ENCODE results near the gene DHX8. TPM values are rescaled to one million over a fixed set of nuclear protein-coding genes. Genes with fewer than 3 reads are reported as not detected.

The DHX8 gene
- total and polyA plus RNA-seq, 10 of the 15 experiments (the other 5 are each of a cell fraction or from before 2014, with no cell fraction given): 27.6 to 50.4 (median 35.7) TPM

DNA sequence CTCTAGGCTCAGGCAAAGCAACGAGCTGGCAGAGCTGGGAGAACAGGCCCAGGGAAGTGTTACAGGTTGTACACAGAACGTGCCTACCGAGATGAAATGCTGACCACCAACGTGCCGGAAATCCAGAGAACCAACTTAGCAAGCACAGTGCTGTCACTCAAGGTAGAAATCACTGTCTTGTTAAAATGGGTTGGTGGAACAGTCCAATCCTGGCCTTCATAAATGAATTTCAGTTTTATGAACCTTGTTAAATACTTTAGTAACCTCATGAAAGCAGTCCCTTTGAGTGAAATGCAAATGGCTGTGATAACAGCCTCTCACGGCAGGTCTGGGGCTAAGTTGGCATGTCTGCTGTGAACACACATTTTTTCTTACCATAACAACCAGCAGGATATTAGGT is 33.4 kb downstream of the DHX8 start:
- Histone ChIP-seq H2AFZ (ENCODE audit: control insufficient read depth, low read depth, low read length) (peak overlapping the region; percentile 54), H3K27me3 (replicated peaks in 1 of 2; ENCODE audit: control insufficient read depth in 2 of 2, insufficient read depth in 2 of 2, low read length in 1 of 2) (no peaks in the 10 kb centered on the region), H3K27ac (ENCODE audit: control insufficient read depth, insufficient read depth) (peak overlapping the region; percentile 91), H3K4me2 (ENCODE audit: control insufficient read depth, insufficient read depth) (peak overlapping the region; percentile 85), H3K4me3 (0 out of 2 replicates have a peak overlapping the region, but pooled peaks have one; percentile 4), H3K4me1 (ENCODE audit: control insufficient read depth, insufficient read depth, low read length) (peaks cover 20% of the 10 kb centered on the region), H3K36me3 (ENCODE audit: control insufficient read depth in 2 of 2, insufficient read depth in 2 of 2, low read length in 1 of 2) (peaks cover 18 to 29% of the 10 kb centered on the region in 2 experiments), H3K9me3 (replicated peaks; ENCODE audit: control insufficient read depth, insufficient read depth, low read length) (no peaks in the 10 kb centered on the region), H4K20me1 (ENCODE audit: control insufficient read depth, insufficient read depth) (no peaks in the 10 kb centered on the region), H3K79me2 (ENCODE audit: control insufficient read depth, insufficient read depth, low read length) (no peaks in the 10 kb centered on the region), H3K9ac (ENCODE audit: control insufficient read depth, insufficient read depth, low read length) (peak overlapping the region; percentile 59)
- ChIA-PET CTCF (interaction anchor here (1.0 to 5.5 kb wide), 7 partner anchors 12 to 156 kb away, joined by 3 to 108 read pairs (median 5); partner anchors contain the start of gene DHX8), RAD21 (ENCODE audit: unreplicated experiment) (interaction anchor here (0.9 to 2.9 kb wide), 9 partner anchors 31 to 156 kb away, joined by 3 to 47 read pairs (median 4); partner anchors contain the start of gene DHX8), SMC1A (ENCODE audit: uncharacterized antibody, unreplicated experiment) (interaction anchor here (1.1 to 8.1 kb wide), 9 partner anchors 24 to 157 kb away, joined by 3 to 118 read pairs (median 4); partner anchors contain the start of gene MEOX1), POLR2A (interaction anchor here (1.3 to 1.4 kb wide), 3 partner anchors 9 to 57 kb away, joined by 4 to 5 read pairs (median 4); partner anchors contain the start of gene ETV4)
- DNase-seq (ENCODE audit: low read depth, low spot score): peak; percentile 61
- 3% methylated on average over 6 of the region's 6 CpGs for WGBS (ENCODE audit: insufficient coverage, insufficient replicate concordance, low lambda C conversion rate, missing lambda C conversion rate)
- no TSS peak for BruUV-seq (replicated peaks)
- FAIRE-seq: no peak
- intact Hi-C loops (cut with micrococcal nuclease; ENCODE audit: unreplicated experiment): loop anchor here (2.0 to 5.0 kb wide), 2 partner anchors 156 to 260 kb away; partner anchors contain the start of gene DUSP3
- in situ Hi-C loops (cut with MboI): no loop called here
- peak; percentile 74 for ATAC-seq
- TF ChIP-seq, protein P1, sequence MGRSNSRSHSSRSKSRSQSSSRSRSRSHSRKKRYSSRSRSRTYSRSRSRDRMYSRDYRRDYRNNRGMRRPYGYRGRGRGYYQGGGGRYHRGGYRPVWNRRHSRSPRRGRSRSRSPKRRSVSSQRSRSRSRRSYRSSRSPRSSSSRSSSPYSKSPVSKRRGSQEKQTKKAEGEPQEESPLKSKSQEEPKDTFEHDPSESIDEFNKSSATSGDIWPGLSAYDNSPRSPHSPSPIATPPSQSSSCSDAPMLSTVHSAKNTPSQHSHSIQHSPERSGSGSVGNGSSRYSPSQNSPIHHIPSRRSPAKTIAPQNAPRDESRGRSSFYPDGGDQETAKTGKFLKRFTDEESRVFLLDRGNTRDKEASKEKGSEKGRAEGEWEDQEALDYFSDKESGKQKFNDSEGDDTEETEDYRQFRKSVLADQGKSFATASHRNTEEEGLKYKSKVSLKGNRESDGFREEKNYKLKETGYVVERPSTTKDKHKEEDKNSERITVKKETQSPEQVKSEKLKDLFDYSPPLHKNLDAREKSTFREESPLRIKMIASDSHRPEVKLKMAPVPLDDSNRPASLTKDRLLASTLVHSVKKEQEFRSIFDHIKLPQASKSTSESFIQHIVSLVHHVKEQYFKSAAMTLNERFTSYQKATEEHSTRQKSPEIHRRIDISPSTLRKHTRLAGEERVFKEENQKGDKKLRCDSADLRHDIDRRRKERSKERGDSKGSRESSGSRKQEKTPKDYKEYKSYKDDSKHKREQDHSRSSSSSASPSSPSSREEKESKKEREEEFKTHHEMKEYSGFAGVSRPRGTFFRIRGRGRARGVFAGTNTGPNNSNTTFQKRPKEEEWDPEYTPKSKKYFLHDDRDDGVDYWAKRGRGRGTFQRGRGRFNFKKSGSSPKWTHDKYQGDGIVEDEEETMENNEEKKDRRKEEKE (IDR thresholded peaks at IDR 0.05): no peak
- TF ChIP-seq, protein P2, sequence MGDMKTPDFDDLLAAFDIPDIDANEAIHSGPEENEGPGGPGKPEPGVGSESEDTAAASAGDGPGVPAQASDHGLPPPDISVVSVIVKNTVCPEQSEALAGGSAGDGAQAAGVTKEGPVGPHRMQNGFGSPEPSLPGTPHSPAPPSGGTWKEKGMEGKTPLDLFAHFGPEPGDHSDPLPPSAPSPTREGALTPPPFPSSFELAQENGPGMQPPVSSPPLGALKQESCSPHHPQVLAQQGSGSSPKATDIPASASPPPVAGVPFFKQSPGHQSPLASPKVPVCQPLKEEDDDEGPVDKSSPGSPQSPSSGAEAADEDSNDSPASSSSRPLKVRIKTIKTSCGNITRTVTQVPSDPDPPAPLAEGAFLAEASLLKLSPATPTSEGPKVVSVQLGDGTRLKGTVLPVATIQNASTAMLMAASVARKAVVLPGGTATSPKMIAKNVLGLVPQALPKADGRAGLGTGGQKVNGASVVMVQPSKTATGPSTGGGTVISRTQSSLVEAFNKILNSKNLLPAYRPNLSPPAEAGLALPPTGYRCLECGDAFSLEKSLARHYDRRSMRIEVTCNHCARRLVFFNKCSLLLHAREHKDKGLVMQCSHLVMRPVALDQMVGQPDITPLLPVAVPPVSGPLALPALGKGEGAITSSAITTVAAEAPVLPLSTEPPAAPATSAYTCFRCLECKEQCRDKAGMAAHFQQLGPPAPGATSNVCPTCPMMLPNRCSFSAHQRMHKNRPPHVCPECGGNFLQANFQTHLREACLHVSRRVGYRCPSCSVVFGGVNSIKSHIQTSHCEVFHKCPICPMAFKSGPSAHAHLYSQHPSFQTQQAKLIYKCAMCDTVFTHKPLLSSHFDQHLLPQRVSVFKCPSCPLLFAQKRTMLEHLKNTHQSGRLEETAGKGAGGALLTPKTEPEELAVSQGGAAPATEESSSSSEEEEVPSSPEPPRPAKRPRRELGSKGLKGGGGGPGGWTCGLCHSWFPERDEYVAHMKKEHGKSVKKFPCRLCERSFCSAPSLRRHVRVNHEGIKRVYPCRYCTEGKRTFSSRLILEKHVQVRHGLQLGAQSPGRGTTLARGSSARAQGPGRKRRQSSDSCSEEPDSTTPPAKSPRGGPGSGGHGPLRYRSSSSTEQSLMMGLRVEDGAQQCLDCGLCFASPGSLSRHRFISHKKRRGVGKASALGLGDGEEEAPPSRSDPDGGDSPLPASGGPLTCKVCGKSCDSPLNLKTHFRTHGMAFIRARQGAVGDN (IDR thresholded peaks at IDR 0.05): peak; percentile 72
- TF ChIP-seq CHD4 (IDR thresholded peaks at IDR 0.05) (no peak), ZNF592 (IDR thresholded peaks at IDR 0.05) (0 out of 2 replicates have a peak, but pooled peaks have one; percentile 29), TCF3 (IDR thresholded peaks at IDR 0.05; ENCODE audit: borderline replicate concordance, insufficient read depth, low read depth, low read length) (no peak), CTCF (IDR thresholded peaks at IDR 0.05 in 2 of 3, conservative IDR thresholded peaks at IDR 0.05 in 1 of 3; ENCODE audit: control insufficient read depth in 2 of 3, extremely low read depth in 1 of 3, insufficient read depth in 1 of 3, low read depth in 3 of 3, low read length in 3 of 3) (no peak)
